SK-N-SH (cell line): ENCODE results near the gene MBD2.

Source experiments
- CHD2 ChIP-seq: fragments of 150-350 bp; IDR thresholded peaks from 2 replicates; pipeline ENCODE4 v1.6.1; 2018; ENCODE audit warnings: low read length; ENCODE audit not compliant: partially characterized antibody
- CTCF ChIP-seq: fragments of 200-600 bp; sonication (generic); IDR thresholded peaks from 2 replicates; pipeline ENCODE4 v1.6.1; 2017; ENCODE audit warnings: antibody characterized with exemption, mild to moderate bottlenecking, moderate library complexity
- EZH2phosphoT487 ChIP-seq: fragments of 200-600 bp; sonication (generic); IDR thresholded peaks from 2 replicates; pipeline ENCODE4 v1.6.1; 2017; ENCODE audit warnings: low read depth, mixed run types, mild to moderate bottlenecking, antibody characterized with exemption, moderate library complexity, borderline replicate concordance
- FOXM1 ChIP-seq: IDR thresholded peaks from 2 replicates; pipeline ENCODE4 v1.4.0; 2012; ENCODE audit warnings: low read depth, mild to moderate bottlenecking
- NRF1 ChIP-seq: IDR thresholded peaks from 2 replicates; pipeline ENCODE4 v1.6.1; 2012; ENCODE audit warnings: low read depth, mild to moderate bottlenecking, low read length
- POLR2AphosphoS5 ChIP-seq: IDR thresholded peaks from 2 replicates; pipeline ENCODE4 v1.6.1; 2012; ENCODE audit warnings: low read depth, low read length
- SIN3A ChIP-seq: IDR thresholded peaks from 2 replicates; pipeline ENCODE4 v1.6.1; 2012; ENCODE audit warnings: low read depth, mild to moderate bottlenecking, low read length, moderate library complexity, borderline replicate concordance
- TCF12 ChIP-seq: IDR thresholded peaks from 2 replicates; pipeline ENCODE4 v1.4.0; 2012
- TEAD4 ChIP-seq: IDR thresholded peaks from 2 replicates; pipeline ENCODE4 v1.4.0; 2012; ENCODE audit warnings: mild to moderate bottlenecking, borderline replicate concordance; ENCODE audit not compliant: insufficient read depth
- USF2 ChIP-seq: fragments of 150-350 bp; IDR thresholded peaks from 2 replicates; pipeline ENCODE4 v1.6.1; 2017; ENCODE audit warnings: antibody characterized with exemption, low read length, low read depth, borderline replicate concordance
- ZBTB33 ChIP-seq: IDR thresholded peaks from 2 replicates; pipeline ENCODE4 v1.4.0; 2012; ENCODE audit warnings: low read depth, borderline replicate concordance

GRCh38 chr18:54206447-54206846 lies 18.0 kb downstream of the MBD2 start:
- TF ChIP-seq CTCF (no peak), EZH2phosphoT487 (no peak), ZBTB33 (no peak), NRF1 (no peak), TCF12 (no peak), POLR2AphosphoS5 (no peak), FOXM1 (no peak), SIN3A (no peak), TEAD4 (no peak), CHD2 (no peak), USF2 (no peak)
